WTC11 (cell line): ENCODE data around the gene ZNF492. TPM values are rescaled to one million over a fixed set of nuclear protein-coding genes. Genes with fewer than 3 reads are reported as not detected.

Experiments
- ATAC-seq: fragments of 200-7000 bp; cut with Tn5 transposase; 2 replicates; pipeline ENCODE4 v1.10.0; 2021; ENCODE audit warnings: mild to moderate bottlenecking, moderate library complexity
- CTCF ChIA-PET: fragments of 300-600 bp; sonication (Branson Sonifier 250); formaldehyde crosslinking; loops from one replicate; lab custom pipeline; 2021; ENCODE audit warnings: antibody characterized with exemption; lab: Charles Lee
- POLR2A ChIA-PET: fragments of 350-600 bp; sonication (Branson Sonifier 250); formaldehyde crosslinking; loops from one replicate; lab custom pipeline; 2021; ENCODE audit warnings: antibody characterized with exemption; lab: Charles Lee
- DNase-seq: peaks from one replicate; pipeline ENCODE4 v3.0.0; 2021; ENCODE audit warnings: low spot score
- H3K27ac Mint-ChIP-seq: 2 replicates; pipeline ENCODE4 v1.8.0; 2021; ENCODE audit warnings: mixed read lengths
- H3K27me3 Mint-ChIP-seq: 2 replicates; pipeline ENCODE4 v1.8.0; 2021; ENCODE audit warnings: low read depth, mild to moderate bottlenecking, moderate library complexity, mixed read lengths
- H3K36me3 Mint-ChIP-seq: 2 replicates; pipeline ENCODE4 v1.8.0; 2021; ENCODE audit warnings: mixed read lengths
- H3K4me1 Mint-ChIP-seq: 2 replicates; pipeline ENCODE4 v1.8.0; 2022; ENCODE audit warnings: mixed read lengths
- H3K4me3 Mint-ChIP-seq: 2 replicates; pipeline ENCODE4 v1.8.0; 2021; ENCODE audit warnings: mild to moderate bottlenecking, moderate library complexity, mixed read lengths
- H3K9me3 Mint-ChIP-seq: 2 replicates; pipeline ENCODE4 v1.8.0; 2021; ENCODE audit warnings: mixed read lengths
- CBFB ChIP-seq: sonication (generic); formaldehyde crosslinking; IDR thresholded peaks from 2 replicates; pipeline ENCODE4 v1.8.1; 2022; ENCODE audit warnings: mild to moderate bottlenecking, low read depth, missing genetic modification reagents
- ESRRA ChIP-seq: sonication (generic); formaldehyde crosslinking; IDR thresholded peaks from 2 replicates; pipeline ENCODE4 v1.8.1; 2022; ENCODE audit warnings: mild to moderate bottlenecking, missing genetic modification reagents, borderline replicate concordance
- ETV6 ChIP-seq: sonication (generic); formaldehyde crosslinking; IDR thresholded peaks from 2 replicates; pipeline ENCODE4 v1.8.1; 2022; ENCODE audit warnings: mild to moderate bottlenecking, missing genetic modification reagents
- GRHL2 ChIP-seq: fragments of 250-450 bp; sonication (Bioruptor Pico); IDR thresholded peaks from 2 replicates; pipeline ENCODE4 v1.8.0; 2022; ENCODE audit warnings: mild to moderate bottlenecking, moderate library complexity; ENCODE audit not compliant: insufficient replicate concordance, severe bottlenecking
- KAT7 ChIP-seq: sonication (generic); formaldehyde crosslinking; IDR thresholded peaks from 2 replicates; pipeline ENCODE4 v1.8.1; 2023; ENCODE audit warnings: missing genetic modification reagents, mild to moderate bottlenecking, borderline replicate concordance
- MXD4 ChIP-seq: fragments of 250-450 bp; sonication (Bioruptor Pico); IDR thresholded peaks from 2 replicates; pipeline ENCODE4 v1.8.0; 2021; ENCODE audit warnings: mild to moderate bottlenecking, moderate library complexity, borderline replicate concordance
- MYBL2 ChIP-seq: sonication (generic); formaldehyde crosslinking; IDR thresholded peaks from 2 replicates; pipeline ENCODE4 v1.8.1; 2023; ENCODE audit warnings: mild to moderate bottlenecking, moderate library complexity, missing genetic modification reagents
- RORB ChIP-seq: fragments of 250-450 bp; sonication (Bioruptor Pico); IDR thresholded peaks from 2 replicates; pipeline ENCODE4 v1.9.0; 2021; ENCODE audit warnings: mild to moderate bottlenecking
- TEAD4 ChIP-seq: sonication (generic); formaldehyde crosslinking; IDR thresholded peaks from 2 replicates; pipeline ENCODE4 v1.8.0; 2022; ENCODE audit warnings: mild to moderate bottlenecking, missing genetic modification reagents
- ZBTB21 ChIP-seq: sonication (generic); formaldehyde crosslinking; IDR thresholded peaks from 2 replicates; pipeline ENCODE4 v1.8.1; 2023; ENCODE audit warnings: mild to moderate bottlenecking, missing genetic modification reagents, borderline replicate concordance
- ZNF317 ChIP-seq: sonication (generic); formaldehyde crosslinking; IDR thresholded peaks from 2 replicates; pipeline ENCODE4 v1.8.1; 2023; ENCODE audit warnings: low read depth, mild to moderate bottlenecking, moderate library complexity, missing genetic modification reagents, borderline replicate concordance
- ZNF423 ChIP-seq: fragments of 250-450 bp; sonication (Bioruptor Pico); IDR thresholded peaks from 2 replicates; pipeline ENCODE4 v2.1.2; 2022; ENCODE audit warnings: mild to moderate bottlenecking, moderate library complexity
- ZNF671 ChIP-seq: fragments of 250-450 bp; sonication (Bioruptor Pico); IDR thresholded peaks from 2 replicates; pipeline ENCODE4 v1.8.0; 2021; ENCODE audit warnings: mild to moderate bottlenecking
- total RNA-seq: library from RNA; stranded (reverse); gene quantifications from 3 replicates; pipeline ENCODE4 v1.2.3, GENCODE V29; 2021
- TF ChIP-seq, protein P1 (sequence below): sonication (generic); formaldehyde crosslinking; IDR thresholded peaks from 2 replicates; pipeline ENCODE4 v1.8.1; 2022; ENCODE audit warnings: mild to moderate bottlenecking, moderate library complexity, missing genetic modification reagents
- TF ChIP-seq, protein P2 (sequence below): sonication (generic); formaldehyde crosslinking; IDR thresholded peaks from 2 replicates; pipeline ENCODE4 v1.8.0; 2022; ENCODE audit warnings: missing genetic modification reagents
- TF ChIP-seq, protein P3 (sequence below): fragments of 250-450 bp; sonication (Bioruptor Pico); IDR thresholded peaks from 2 replicates; pipeline ENCODE4 v1.8.0; 2021; ENCODE audit warnings: mild to moderate bottlenecking
- TF ChIP-seq, protein P4 (sequence below): sonication (generic); formaldehyde crosslinking; conservative IDR thresholded peaks from 2 replicates; pipeline ENCODE4 v1.8.1; 2023; ENCODE audit warnings: mild to moderate bottlenecking, low read depth, missing genetic modification reagents, moderate library complexity
- TF ChIP-seq, protein P5 (sequence below): fragments of 250-450 bp; sonication (Bioruptor Pico); conservative IDR thresholded peaks from 2 replicates; pipeline ENCODE4 v1.9.0; 2021; ENCODE audit warnings: mild to moderate bottlenecking
- TF ChIP-seq, protein P6 (sequence below): sonication (generic); formaldehyde crosslinking; IDR thresholded peaks from 2 replicates; pipeline ENCODE4 v1.8.0; 2022; ENCODE audit warnings: mild to moderate bottlenecking, missing genetic modification reagents
- TF ChIP-seq, protein P7 (sequence below): sonication (generic); formaldehyde crosslinking; IDR thresholded peaks from 2 replicates; pipeline ENCODE4 v1.8.1; 2023; ENCODE audit warnings: mild to moderate bottlenecking, missing genetic modification reagents

The ZNF492 gene
- total RNA-seq, 1 experiment from 2014 or later, result 0.17 TPM

DNA sequence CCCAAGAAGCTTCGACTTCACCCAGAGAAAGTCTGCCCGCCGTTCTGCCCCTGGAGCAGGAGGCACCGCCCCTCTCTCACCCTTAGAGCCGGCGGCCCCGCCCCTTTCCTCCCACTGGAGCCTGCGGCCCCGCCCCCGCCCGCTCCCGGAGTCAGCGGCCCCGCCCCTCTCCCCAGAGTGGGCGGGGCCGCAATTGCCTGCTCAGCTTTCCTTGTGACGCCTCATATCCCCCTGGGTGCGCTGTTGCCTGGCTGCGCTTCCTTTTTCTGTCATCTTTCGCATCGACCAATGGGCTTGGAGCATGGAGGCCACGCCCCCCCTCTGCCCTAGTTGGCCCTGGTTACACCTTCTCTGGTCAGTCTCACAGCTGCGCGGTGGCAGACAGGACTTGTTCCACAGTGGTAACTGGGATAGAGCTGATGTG, 38.2 kb upstream of the ZNF492 start:
- POLR2A ChIA-PET, result no interaction called here
- Mint-ChIP-seq H3K27me3 (peaks cover 12% of the 10 kb centered on the region), H3K27ac (no peak overlapping the region), H3K36me3 (peaks cover 75% of the 10 kb centered on the region), H3K9me3 (peaks cover 83% of the 10 kb centered on the region), H3K4me1 (no peaks in the 10 kb centered on the region), H3K4me3 (no peak overlapping the region)
- DNase-seq (no peak), ATAC-seq (no peak)
- CTCF ChIA-PET, result no interaction called here
- TF ChIP-seq TEAD4 (CRISPR knock-in tag) (no peak), CBFB (CRISPR knock-in tag) (no peak), ZNF317 (CRISPR knock-in tag) (no peak), ESRRA (CRISPR knock-in tag) (no peak), KAT7 (CRISPR knock-in tag) (no peak), ZNF671 (CRISPR knock-in tag) (no peak), MYBL2 (CRISPR knock-in tag) (no peak), ZBTB21 (no peak), RORB (CRISPR knock-in tag) (no peak), MXD4 (CRISPR knock-in tag) (no peak), GRHL2 (CRISPR knock-in tag) (no peak), ZNF423 (CRISPR knock-in tag) (no peak), ETV6 (no peak)
- TF ChIP-seq, protein P1, sequence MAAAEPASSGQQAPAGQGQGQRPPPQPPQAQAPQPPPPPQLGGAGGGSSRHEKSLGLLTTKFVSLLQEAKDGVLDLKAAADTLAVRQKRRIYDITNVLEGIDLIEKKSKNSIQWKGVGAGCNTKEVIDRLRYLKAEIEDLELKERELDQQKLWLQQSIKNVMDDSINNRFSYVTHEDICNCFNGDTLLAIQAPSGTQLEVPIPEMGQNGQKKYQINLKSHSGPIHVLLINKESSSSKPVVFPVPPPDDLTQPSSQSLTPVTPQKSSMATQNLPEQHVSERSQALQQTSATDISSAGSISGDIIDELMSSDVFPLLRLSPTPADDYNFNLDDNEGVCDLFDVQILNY (CRISPR knock-in tag), result no peak
- TF ChIP-seq, protein P2, sequence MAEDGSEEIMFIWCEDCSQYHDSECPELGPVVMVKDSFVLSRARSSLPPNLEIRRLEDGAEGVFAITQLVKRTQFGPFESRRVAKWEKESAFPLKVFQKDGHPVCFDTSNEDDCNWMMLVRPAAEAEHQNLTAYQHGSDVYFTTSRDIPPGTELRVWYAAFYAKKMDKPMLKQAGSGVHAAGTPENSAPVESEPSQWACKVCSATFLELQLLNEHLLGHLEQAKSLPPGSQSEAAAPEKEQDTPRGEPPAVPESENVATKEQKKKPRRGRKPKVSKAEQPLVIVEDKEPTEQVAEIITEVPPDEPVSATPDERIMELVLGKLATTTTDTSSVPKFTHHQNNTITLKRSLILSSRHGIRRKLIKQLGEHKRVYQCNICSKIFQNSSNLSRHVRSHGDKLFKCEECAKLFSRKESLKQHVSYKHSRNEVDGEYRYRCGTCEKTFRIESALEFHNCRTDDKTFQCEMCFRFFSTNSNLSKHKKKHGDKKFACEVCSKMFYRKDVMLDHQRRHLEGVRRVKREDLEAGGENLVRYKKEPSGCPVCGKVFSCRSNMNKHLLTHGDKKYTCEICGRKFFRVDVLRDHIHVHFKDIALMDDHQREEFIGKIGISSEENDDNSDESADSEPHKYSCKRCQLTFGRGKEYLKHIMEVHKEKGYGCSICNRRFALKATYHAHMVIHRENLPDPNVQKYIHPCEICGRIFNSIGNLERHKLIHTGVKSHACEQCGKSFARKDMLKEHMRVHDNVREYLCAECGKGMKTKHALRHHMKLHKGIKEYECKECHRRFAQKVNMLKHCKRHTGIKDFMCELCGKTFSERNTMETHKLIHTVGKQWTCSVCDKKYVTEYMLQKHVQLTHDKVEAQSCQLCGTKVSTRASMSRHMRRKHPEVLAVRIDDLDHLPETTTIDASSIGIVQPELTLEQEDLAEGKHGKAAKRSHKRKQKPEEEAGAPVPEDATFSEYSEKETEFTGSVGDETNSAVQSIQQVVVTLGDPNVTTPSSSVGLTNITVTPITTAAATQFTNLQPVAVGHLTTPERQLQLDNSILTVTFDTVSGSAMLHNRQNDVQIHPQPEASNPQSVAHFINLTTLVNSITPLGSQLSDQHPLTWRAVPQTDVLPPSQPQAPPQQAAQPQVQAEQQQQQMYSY, result no peak
- TF ChIP-seq, protein P3, sequence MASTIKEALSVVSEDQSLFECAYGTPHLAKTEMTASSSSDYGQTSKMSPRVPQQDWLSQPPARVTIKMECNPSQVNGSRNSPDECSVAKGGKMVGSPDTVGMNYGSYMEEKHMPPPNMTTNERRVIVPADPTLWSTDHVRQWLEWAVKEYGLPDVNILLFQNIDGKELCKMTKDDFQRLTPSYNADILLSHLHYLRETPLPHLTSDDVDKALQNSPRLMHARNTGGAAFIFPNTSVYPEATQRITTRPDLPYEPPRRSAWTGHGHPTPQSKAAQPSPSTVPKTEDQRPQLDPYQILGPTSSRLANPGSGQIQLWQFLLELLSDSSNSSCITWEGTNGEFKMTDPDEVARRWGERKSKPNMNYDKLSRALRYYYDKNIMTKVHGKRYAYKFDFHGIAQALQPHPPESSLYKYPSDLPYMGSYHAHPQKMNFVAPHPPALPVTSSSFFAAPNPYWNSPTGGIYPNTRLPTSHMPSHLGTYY (CRISPR knock-in tag), result no peak
- TF ChIP-seq, protein P4, sequence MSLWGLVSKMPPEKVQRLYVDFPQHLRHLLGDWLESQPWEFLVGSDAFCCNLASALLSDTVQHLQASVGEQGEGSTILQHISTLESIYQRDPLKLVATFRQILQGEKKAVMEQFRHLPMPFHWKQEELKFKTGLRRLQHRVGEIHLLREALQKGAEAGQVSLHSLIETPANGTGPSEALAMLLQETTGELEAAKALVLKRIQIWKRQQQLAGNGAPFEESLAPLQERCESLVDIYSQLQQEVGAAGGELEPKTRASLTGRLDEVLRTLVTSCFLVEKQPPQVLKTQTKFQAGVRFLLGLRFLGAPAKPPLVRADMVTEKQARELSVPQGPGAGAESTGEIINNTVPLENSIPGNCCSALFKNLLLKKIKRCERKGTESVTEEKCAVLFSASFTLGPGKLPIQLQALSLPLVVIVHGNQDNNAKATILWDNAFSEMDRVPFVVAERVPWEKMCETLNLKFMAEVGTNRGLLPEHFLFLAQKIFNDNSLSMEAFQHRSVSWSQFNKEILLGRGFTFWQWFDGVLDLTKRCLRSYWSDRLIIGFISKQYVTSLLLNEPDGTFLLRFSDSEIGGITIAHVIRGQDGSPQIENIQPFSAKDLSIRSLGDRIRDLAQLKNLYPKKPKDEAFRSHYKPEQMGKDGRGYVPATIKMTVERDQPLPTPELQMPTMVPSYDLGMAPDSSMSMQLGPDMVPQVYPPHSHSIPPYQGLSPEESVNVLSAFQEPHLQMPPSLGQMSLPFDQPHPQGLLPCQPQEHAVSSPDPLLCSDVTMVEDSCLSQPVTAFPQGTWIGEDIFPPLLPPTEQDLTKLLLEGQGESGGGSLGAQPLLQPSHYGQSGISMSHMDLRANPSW, result no peak
- TF ChIP-seq, protein P5, sequence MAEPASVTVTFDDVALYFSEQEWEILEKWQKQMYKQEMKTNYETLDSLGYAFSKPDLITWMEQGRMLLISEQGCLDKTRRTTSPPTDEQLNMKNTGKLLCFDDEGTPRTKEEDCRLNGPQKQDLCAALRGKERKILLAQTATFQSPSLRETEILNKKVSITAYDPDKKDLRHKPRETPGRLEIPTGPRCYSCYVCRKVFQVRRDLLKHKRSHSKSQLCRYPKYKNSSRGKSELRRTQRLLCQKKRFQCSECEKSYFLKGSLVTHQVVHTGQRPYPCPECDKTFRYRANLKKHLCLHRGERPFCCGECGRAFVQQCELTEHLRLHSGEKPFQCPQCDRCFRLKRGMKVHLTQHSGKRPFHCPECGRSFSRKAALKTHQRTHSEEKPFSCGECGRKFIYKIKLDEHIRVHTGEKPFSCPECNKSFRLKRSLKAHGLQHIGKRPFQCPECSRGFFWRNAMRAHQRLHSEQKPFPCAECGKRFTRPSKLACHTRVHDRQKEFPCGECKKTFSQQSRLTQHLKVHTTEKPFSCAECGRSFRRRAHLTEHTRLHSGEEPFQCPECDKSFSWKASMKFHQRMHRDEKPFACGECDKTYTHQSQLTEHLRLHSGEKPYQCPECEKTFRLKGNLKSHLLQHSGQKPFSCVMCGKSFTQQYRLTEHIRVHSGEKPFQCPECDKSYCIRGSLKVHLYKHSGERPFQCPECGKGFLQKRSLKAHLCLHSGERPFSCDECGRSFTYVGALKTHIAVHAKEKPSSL, result no peak
- TF ChIP-seq, protein P6, sequence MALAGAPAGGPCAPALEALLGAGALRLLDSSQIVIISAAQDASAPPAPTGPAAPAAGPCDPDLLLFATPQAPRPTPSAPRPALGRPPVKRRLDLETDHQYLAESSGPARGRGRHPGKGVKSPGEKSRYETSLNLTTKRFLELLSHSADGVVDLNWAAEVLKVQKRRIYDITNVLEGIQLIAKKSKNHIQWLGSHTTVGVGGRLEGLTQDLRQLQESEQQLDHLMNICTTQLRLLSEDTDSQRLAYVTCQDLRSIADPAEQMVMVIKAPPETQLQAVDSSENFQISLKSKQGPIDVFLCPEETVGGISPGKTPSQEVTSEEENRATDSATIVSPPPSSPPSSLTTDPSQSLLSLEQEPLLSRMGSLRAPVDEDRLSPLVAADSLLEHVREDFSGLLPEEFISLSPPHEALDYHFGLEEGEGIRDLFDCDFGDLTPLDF (CRISPR knock-in tag), result no peak
- TF ChIP-seq, protein P7, sequence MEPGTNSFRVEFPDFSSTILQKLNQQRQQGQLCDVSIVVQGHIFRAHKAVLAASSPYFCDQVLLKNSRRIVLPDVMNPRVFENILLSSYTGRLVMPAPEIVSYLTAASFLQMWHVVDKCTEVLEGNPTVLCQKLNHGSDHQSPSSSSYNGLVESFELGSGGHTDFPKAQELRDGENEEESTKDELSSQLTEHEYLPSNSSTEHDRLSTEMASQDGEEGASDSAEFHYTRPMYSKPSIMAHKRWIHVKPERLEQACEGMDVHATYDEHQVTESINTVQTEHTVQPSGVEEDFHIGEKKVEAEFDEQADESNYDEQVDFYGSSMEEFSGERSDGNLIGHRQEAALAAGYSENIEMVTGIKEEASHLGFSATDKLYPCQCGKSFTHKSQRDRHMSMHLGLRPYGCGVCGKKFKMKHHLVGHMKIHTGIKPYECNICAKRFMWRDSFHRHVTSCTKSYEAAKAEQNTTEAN, result no peak
